OCI-LY7 (cell line): ENCODE data around the gene ALDH3A1. TPM values are rescaled to one million over a fixed set of nuclear protein-coding genes. Genes with fewer than 3 reads are reported as not detected.

Source experiments
- BruUV-seq: library from RNA; stranded (reverse); fragments of 400-500 nt; replicated peaks from 2 replicates; lab custom pipeline; 2021; lab: Mats Ljungman, UMichigan
- CTCF ChIA-PET: fragments of 300-600 bp; sonication (Branson Sonifier 250); formaldehyde crosslinking; loops from one replicate; lab custom pipeline; 2022; ENCODE audit warnings: antibody characterized with exemption; ENCODE audit not compliant: unreplicated experiment; lab: Charles Lee
- POLR2A ChIA-PET: fragments of 300-600 bp; sonication (Branson Sonifier 250); formaldehyde crosslinking; loops from one replicate; lab custom pipeline; 2022; ENCODE audit warnings: antibody characterized with exemption; lab: Charles Lee
- DNase-seq: peaks from one replicate; pipeline ENCODE4 v3.0.0-alpha.2; 2015; ENCODE audit warnings: low spot score
- H2AFZ ChIP-seq: fragments of 200-600 bp; sonication (generic), shearing (Covaris generic); 2 replicates; pipeline ENCODE4 v1.6.1; 2014; ENCODE audit warnings: mild to moderate bottlenecking, antibody characterized with exemption, low read length, moderate library complexity
- H3K27ac ChIP-seq: fragments of 200-600 bp; sonication (generic); 2 replicates; pipeline ENCODE4 v1.5.1; 2014; ENCODE audit warnings: mixed run types, low read depth, mild to moderate bottlenecking, moderate library complexity, low read length, inconsistent platforms; ENCODE audit not compliant: poor library complexity, severe bottlenecking
- H3K36me3 ChIP-seq: fragments of 200-600 bp; sonication (generic); 2 replicates; pipeline ENCODE4 v1.6.1; 2014; ENCODE audit warnings: mild to moderate bottlenecking, antibody characterized with exemption, low read length, moderate library complexity, mixed read lengths; ENCODE audit not compliant: insufficient read depth
- H3K4me1 ChIP-seq: fragments of 200-600 bp; sonication (generic); 2 replicates; pipeline ENCODE4 v1.5.1; 2014; ENCODE audit warnings: mild to moderate bottlenecking, low read length; ENCODE audit not compliant: insufficient read depth, poor library complexity, severe bottlenecking
- H3K4me2 ChIP-seq: fragments of 200-600 bp; sonication (generic); 2 replicates; pipeline ENCODE4 v1.6.1; 2014; ENCODE audit warnings: mild to moderate bottlenecking, low read length
- H3K4me3 ChIP-seq: fragments of 200-600 bp; sonication (generic); 2 replicates; pipeline ENCODE4 v1.5.1; 2014; ENCODE audit warnings: mild to moderate bottlenecking, low read depth, low read length; ENCODE audit not compliant: poor library complexity, severe bottlenecking
- H3K79me2 ChIP-seq: fragments of 200-600 bp; sonication (generic); 2 replicates; pipeline ENCODE4 v1.6.1; 2016; ENCODE audit warnings: low read depth, mild to moderate bottlenecking, low read length, moderate library complexity, mixed read lengths; ENCODE audit not compliant: insufficient read depth
- H3K9me2 ChIP-seq: fragments of 200-600 bp; sonication (generic); 2 replicates; pipeline ENCODE4 v1.6.1; 2016; ENCODE audit warnings: mild to moderate bottlenecking, low read length, mixed read lengths; ENCODE audit not compliant: insufficient read depth
- H3K9me3 ChIP-seq: fragments of 200-600 bp; sonication (generic); 2 replicates; pipeline ENCODE4 v1.6.1; 2014; ENCODE audit warnings: mild to moderate bottlenecking, mixed run types, low read length, mixed read lengths
- H4K20me1 ChIP-seq: fragments of 200-600 bp; sonication (generic); 2 replicates; pipeline ENCODE4 v1.6.1; 2014; ENCODE audit warnings: mild to moderate bottlenecking, antibody characterized with exemption, low read length, moderate library complexity, mixed read lengths; ENCODE audit not compliant: insufficient read depth
- EZH2phosphoT487 ChIP-seq: fragments of 200-600 bp; sonication (generic); IDR thresholded peaks from 2 replicates; pipeline ENCODE4 v1.6.1; 2018; ENCODE audit warnings: low read depth, borderline replicate concordance, mild to moderate bottlenecking, mixed run types, antibody characterized with exemption, low read length, moderate library complexity, mixed read lengths
- intact Hi-C: fragments of 100-400 bp; cut with micrococcal nuclease; formaldehyde crosslinking; loops from one replicate; pipeline ENCODE4 v1.10.0; 2022; ENCODE audit not compliant: unreplicated experiment
- total RNA-seq, 2 experiments: library from RNA; depleted of rRNA in 1 of 2; stranded (reverse); fragments of >200 nt in 1 of 2; shearing (Covaris generic) in 1 of 2; gene quantifications; 2 replicates each; pipeline ENCODE4 v1.2.3, GENCODE V29; 2014 to 2022
- TF ChIP-seq, protein P1 (sequence below): fragments of 200-600 bp; sonication (generic); conservative IDR thresholded peaks from 2 replicates; pipeline ENCODE4 v1.5.1; 2014; ENCODE audit warnings: mild to moderate bottlenecking, antibody characterized with exemption, low read length, moderate library complexity, mixed read lengths

The ALDH3A1 gene
- total RNA-seq, 2 experiments from 2014 or later = 0.16 TPM; not detected in 1

DNA sequence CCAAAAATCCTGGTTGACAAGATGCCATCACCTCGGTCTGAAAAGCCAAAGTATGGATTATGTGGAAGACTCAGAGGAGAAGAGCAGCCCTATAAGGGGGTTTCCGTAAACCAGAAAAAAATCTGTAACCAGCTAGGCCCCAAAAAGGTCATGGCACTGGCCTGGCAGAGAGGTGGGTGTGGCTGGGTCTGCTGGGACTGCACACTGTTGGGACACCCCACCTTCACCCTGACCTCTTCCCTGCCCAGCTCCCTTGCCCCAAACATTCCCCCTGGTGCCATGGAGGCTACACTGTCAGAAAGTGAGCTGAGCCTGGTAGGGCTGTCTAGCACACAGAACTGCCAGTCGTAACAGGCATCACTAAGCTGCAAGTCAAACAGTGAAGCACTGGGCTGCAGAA, 38.3 kb downstream of the ALDH3A1 start:
- ChIA-PET CTCF (no interaction called here), POLR2A (no interaction called here)
- Histone ChIP-seq H3K4me1 (no peaks in the 10 kb centered on the region), H2AFZ (no peak overlapping the region), H3K9me3 (no peaks in the 10 kb centered on the region), H3K79me2 (no peaks in the 10 kb centered on the region), H3K9me2 (no peaks in the 10 kb centered on the region), H3K4me2 (no peak overlapping the region), H3K36me3 (no peaks in the 10 kb centered on the region), H4K20me1 (no peaks in the 10 kb centered on the region), H3K27ac (no peak overlapping the region), H3K4me3 (no peak overlapping the region)
- intact Hi-C loops = no loop called here
- BruUV-seq = no TSS peak
- no peak for DNase-seq
- TF ChIP-seq, protein P1, sequence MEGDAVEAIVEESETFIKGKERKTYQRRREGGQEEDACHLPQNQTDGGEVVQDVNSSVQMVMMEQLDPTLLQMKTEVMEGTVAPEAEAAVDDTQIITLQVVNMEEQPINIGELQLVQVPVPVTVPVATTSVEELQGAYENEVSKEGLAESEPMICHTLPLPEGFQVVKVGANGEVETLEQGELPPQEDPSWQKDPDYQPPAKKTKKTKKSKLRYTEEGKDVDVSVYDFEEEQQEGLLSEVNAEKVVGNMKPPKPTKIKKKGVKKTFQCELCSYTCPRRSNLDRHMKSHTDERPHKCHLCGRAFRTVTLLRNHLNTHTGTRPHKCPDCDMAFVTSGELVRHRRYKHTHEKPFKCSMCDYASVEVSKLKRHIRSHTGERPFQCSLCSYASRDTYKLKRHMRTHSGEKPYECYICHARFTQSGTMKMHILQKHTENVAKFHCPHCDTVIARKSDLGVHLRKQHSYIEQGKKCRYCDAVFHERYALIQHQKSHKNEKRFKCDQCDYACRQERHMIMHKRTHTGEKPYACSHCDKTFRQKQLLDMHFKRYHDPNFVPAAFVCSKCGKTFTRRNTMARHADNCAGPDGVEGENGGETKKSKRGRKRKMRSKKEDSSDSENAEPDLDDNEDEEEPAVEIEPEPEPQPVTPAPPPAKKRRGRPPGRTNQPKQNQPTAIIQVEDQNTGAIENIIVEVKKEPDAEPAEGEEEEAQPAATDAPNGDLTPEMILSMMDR = no peak
- no peak for TF ChIP-seq EZH2phosphoT487

DNA sequence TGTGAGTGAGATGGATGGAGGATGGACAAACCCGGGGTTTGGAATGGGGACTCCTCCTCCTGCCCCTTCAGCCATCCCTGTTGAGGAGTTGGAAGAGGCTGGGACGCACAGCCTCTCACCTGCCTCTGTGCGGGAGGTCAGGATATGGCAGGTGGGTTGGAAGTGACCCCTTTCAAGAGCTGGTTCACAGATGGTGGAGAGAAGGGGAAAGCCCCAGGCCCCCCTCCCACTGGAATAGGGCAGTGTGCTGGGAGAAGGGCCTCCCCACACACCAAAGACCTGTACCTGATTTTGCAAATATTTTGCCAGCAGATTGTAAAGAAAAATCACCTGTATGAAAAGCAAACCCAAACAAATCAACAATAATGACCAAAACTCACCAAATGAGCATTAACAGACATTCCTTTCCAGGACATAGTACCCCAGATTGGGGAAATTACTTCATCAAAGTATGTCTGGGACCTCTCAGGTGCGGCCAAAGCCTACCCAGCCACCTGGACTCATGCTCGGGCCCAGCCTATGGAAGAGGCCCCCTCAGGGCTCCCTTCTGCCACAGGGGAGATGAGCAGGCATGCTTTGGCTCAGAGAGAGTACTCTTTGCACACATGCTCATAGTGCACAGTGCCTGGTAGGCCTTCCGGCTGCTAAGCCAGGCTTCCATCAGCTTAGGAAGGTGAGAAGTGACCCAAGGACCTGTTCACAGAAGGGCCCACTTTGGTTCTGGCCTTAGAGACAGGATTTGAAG, 39.5 kb downstream of the ALDH3A1 start:
- BruUV-seq = no TSS peak
- Histone ChIP-seq H3K36me3 (no peaks in the 10 kb centered on the region), H4K20me1 (no peaks in the 10 kb centered on the region), H3K4me1 (no peaks in the 10 kb centered on the region), H3K27ac (no peak overlapping the region), H3K4me3 (no peak overlapping the region), H3K4me2 (no peak overlapping the region), H3K9me2 (no peaks in the 10 kb centered on the region), H3K9me3 (no peaks in the 10 kb centered on the region), H3K79me2 (no peaks in the 10 kb centered on the region), H2AFZ (no peak overlapping the region)
- intact Hi-C loops = no loop called here
- no peak for DNase-seq
- TF ChIP-seq EZH2phosphoT487 = no peak
- ChIA-PET CTCF (no interaction called here), POLR2A (no interaction called here)

DNA sequence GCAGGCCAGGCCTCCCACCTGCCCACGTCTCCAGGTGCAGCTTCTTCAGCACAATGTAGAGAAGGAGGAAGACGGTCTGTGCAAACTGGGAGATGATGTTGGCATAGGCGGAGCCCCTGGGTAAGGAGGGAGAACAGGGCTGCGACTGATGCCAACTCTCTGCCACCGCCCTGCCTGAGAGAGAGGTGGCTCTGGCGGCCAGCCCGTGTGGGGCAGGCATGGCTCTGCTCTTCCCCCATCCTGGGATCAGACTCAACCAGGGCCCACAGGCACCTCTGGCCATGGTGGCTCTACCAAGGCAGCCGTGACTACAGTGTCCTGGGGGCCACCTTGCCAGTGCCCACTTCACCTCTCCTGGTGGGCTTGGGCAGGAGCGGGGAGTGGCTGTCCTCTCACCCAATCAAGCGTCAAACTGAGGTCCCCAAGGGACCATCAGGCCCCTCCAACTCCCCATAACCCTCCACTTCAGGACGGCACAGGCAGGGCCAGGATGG, 40.3 kb downstream of the ALDH3A1 start:
- H3K27ac ChIP-seq = no peak overlapping the region
- H3K79me2 ChIP-seq = no peaks in the 10 kb centered on the region
- no peaks in the 10 kb centered on the region for H3K9me3 ChIP-seq
- POLR2A ChIA-PET = no interaction called here
- no peak overlapping the region for H3K4me2 ChIP-seq
- CTCF ChIA-PET = no interaction called here
- H3K4me3 ChIP-seq = no peak overlapping the region
- intact Hi-C loops = no loop called here
- no TSS peak for BruUV-seq
- H2AFZ ChIP-seq = no peak overlapping the region
- TF ChIP-seq, protein P1 = no peak
- TF ChIP-seq EZH2phosphoT487 = no peak
- no peaks in the 10 kb centered on the region for H3K4me1 ChIP-seq
- H3K36me3 ChIP-seq = no peaks in the 10 kb centered on the region
- no peak for DNase-seq
- H4K20me1 ChIP-seq = no peaks in the 10 kb centered on the region
- no peaks in the 10 kb centered on the region for H3K9me2 ChIP-seq
